ENCODE data around the gene CADPS2. TPM values are rescaled to one million over a fixed set of nuclear protein-coding genes. Genes with fewer than 3 reads are reported as not detected.

The CADPS2 gene
- total and polyA plus RNA-seq, 8 donors: 7.7 to 27.3 (median 18.6) TPM

- intact Hi-C loops (cut with DNase I): no loop called here
- WGBS, 2 donors: 94 to 98% methylated on average over 10 of the region's 10 CpGs
- FAIRE-seq: no peak
- DNase-seq: no peak
- TF ChIP-seq, protein P1, sequence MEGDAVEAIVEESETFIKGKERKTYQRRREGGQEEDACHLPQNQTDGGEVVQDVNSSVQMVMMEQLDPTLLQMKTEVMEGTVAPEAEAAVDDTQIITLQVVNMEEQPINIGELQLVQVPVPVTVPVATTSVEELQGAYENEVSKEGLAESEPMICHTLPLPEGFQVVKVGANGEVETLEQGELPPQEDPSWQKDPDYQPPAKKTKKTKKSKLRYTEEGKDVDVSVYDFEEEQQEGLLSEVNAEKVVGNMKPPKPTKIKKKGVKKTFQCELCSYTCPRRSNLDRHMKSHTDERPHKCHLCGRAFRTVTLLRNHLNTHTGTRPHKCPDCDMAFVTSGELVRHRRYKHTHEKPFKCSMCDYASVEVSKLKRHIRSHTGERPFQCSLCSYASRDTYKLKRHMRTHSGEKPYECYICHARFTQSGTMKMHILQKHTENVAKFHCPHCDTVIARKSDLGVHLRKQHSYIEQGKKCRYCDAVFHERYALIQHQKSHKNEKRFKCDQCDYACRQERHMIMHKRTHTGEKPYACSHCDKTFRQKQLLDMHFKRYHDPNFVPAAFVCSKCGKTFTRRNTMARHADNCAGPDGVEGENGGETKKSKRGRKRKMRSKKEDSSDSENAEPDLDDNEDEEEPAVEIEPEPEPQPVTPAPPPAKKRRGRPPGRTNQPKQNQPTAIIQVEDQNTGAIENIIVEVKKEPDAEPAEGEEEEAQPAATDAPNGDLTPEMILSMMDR (IDR thresholded peaks at IDR 0.05): no peak
- Histone ChIP-seq H3K4me3 (no peak overlapping the region), H3K36me3 (no peaks in the 10 kb centered on the region), H3K4me1 (peaks cover 0 to 3% (median 0%) of the 10 kb centered on the region in 3 donors), H3K27ac (no peak overlapping the region), H3K27me3 (no peaks in the 10 kb centered on the region), H3K9me3 (no peaks in the 10 kb centered on the region)
- ATAC-seq: no peak
These were observed 52.2 kb downstream of the CADPS2 start for GRCh38 chr7:122833888-122834570.

- FAIRE-seq (no peak), DNase-seq (no peak), ATAC-seq (no peak)
- no peaks in the 10 kb centered on the region for H3K27me3 ChIP-seq
- H3K4me3 ChIP-seq: no peak overlapping the region
- no peaks in the 10 kb centered on the region for H3K9me3 ChIP-seq
- peaks cover 0 to 3% (median 3%) of the 10 kb centered on the region in 3 donors for H3K4me1 ChIP-seq
- no peak overlapping the region for H3K27ac ChIP-seq
- TF ChIP-seq, protein P1 (IDR thresholded peaks at IDR 0.05): no peak
- 82 to 83% methylated on average over 1 of the region's 1 CpG for WGBS, 2 donors
- intact Hi-C loops (cut with DNase I): no loop called here
- H3K36me3 ChIP-seq: no peaks in the 10 kb centered on the region
These were observed 54.8 kb downstream of the CADPS2 start for GRCh38 chr7:122831436-122831835.

DNA sequence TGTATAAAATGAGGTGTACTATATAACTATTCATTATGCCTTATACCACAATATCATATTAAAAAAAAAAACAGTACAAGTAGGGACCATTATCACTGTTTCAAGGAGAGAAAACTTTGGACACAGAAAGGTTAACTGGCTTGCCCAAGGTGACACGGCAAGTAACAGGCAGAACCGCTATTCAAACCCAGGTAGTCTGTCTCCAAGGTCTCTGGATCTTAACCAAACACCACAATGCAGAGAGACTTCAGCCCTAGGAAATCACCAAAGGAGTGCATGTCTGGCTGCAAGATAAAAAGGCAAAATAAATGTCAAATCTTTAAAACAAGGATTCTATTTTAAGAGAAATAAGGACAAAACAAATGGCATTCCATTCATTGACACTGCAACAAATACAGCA lies 56.3 kb downstream of the CADPS2 start:
- FAIRE-seq: no peak
- H3K27ac ChIP-seq: no peak overlapping the region
- no peaks in the 10 kb centered on the region for H3K9me3 ChIP-seq
- 23 to 29% methylated on average over 2 of the region's 2 CpGs for WGBS, 2 donors
- no peak overlapping the region for H3K4me3 ChIP-seq
- TF ChIP-seq, protein P1 (IDR thresholded peaks at IDR 0.05): no peak
- no peaks in the 10 kb centered on the region for H3K36me3 ChIP-seq
- ATAC-seq: peak in 2 of 4 donors; percentile 74 to 75
- DNase-seq: no peak
- peaks cover 3 to 11% (median 4%) of the 10 kb centered on the region in 3 donors for H3K4me1 ChIP-seq
- intact Hi-C loops (cut with DNase I): no loop called here
- no peaks in the 10 kb centered on the region for H3K27me3 ChIP-seq

DNA sequence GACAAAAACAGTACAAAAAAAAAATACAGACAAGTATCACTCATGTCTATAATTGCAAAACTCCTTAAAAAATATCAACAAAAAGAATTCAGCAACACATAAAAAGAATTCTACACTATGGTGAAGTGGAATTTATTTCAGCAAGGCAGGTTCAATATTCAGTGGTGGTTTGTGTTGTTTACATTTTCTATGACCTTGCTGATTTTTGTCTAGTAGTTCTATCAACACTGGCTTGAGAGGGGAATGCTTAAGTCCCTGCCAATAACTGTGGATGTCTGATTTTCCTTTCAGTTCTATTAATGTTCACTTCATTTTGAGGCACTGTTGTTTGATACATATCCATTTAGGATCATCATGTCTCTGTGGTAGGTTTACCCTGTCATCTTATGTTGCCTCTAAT lies 58.5 kb downstream of the CADPS2 start:
- H3K4me3 ChIP-seq: no peak overlapping the region
- H3K9me3 ChIP-seq: no peaks in the 10 kb centered on the region
- intact Hi-C loops (cut with DNase I): no loop called here
- H3K27me3 ChIP-seq: no peaks in the 10 kb centered on the region
- no peaks in the 10 kb centered on the region for H3K36me3 ChIP-seq
- peaks cover 6 to 13% (median 6%) of the 10 kb centered on the region in 3 donors for H3K4me1 ChIP-seq
- TF ChIP-seq, protein P1 (IDR thresholded peaks at IDR 0.05): no peak
- peak in 1 of 4 donors; percentile 66 for ATAC-seq
- H3K27ac ChIP-seq: no peak overlapping the region
- FAIRE-seq: no peak
- no peak for DNase-seq

DNA sequence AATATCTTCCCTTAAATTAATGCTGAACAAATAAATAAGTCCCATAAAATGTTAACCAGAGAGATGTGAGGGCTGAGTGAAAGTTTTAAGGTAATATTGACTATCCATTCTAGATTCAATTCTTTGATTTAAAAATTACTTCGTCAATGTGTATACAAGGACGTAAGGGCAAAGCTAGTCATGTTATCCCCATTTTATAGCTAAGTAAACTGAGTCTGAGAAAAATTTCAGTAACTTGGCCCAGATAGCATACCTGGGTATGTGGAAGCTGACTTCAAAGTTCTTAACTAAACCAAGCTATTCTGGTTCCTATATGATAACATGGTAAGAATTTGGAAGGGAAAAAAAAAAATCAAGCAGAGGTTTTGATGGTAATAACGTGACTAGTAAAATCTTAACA lies 72.4 kb downstream of the CADPS2 start:
- intact Hi-C loops (cut with DNase I): no loop called here

More for the DNA sequence above, 72.4 kb downstream of the CADPS2 start:
- Histone ChIP-seq H3K4me3 (no peak overlapping the region), H3K4me1 (peaks cover 0 to 4% (median under 1%) of the 10 kb centered on the region in 3 donors), H3K27ac (no peak overlapping the region), H3K27me3 (no peaks in the 10 kb centered on the region), H3K9me3 (no peaks in the 10 kb centered on the region), H3K36me3 (no peaks in the 10 kb centered on the region)
- TF ChIP-seq, protein P1 (IDR thresholded peaks at IDR 0.05): no peak
- DNase-seq (no peak), ATAC-seq (no peak), FAIRE-seq (no peak)
- 96% methylated on average over 3 of the region's 3 CpGs for WGBS, 2 donors

All from pancreas (tissue), 10 donors.